NCI-H226 (cell line): ENCODE data around the gene MAPKAP1.

Experiments
- DNase-seq: peaks from one replicate; pipeline ENCODE4 v3.0.0-alpha.2; 2015

Gene MAPKAP1

DNA sequence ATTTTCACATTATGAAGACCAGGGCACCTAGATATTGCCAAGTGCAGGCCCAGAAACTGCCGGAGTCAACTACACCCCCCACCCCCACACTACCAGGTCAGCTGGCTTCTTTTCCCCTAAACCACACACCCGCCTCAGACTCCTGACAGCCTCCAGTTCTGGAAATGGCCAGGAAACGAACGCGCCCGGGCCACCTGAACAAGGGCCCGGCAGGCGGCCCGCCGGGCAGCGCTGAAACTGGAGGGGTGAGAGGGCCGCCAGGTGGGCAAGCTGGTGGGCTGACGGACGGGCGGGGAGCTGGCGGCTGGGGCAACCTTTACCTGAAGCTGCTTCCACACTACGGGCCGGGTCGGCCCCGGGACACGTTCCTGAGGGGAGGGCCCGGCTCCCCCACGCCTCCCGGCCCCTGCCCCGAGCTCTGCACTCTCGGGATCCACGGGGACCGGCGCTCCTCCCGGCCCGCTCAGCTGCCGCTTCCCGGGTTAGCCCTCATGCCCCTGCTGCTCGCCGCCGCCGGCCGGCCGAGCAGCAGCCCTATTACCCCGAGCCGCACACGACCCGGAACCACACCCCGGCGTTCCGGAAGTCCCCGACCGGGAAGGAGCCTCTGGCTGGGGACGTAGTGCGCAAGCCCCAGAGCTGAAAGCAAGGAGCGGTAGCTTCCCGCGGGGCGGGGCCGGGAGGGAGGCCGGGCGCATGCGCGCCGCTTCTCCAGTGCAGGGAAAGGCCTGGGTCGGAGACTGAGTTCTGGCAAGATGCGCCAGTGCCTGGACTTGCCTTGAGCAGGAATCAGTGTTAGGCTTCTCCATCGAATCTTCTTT, at the start of gene MAPKAP1:
MAPKAP1 (minus strand) TSS at position 558 of the 821 bp plus-strand sequence. CDS start 34,634 bp downstream, outside the sequence.
- DNase-seq, result peak; percentile 96

- DNase-seq, result no peak
These were observed 49.5 kb upstream of the MAPKAP1 start for GRCh38 chr9:125756518-125756917.

DNA sequence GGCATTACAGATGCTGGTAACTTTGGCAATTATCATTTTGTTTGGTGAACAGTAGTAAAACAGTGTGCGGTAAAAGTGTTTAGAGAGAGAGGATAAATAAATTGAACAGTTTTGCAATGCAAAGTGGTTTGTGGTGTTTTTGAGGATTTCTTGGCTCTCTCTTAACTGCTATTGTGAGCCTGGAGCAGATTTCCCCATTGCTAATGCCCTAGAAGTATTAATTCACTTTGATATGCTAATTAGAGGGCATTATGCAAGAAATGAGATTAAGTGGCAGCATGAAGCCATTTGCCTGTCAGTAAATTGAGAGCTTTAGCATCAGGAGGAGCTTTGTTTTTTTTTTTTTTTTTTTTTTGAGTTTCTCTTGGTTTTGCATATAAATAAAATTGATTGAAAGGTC, 48.3 kb upstream of the MAPKAP1 start:
- no peak for DNase-seq

DNA sequence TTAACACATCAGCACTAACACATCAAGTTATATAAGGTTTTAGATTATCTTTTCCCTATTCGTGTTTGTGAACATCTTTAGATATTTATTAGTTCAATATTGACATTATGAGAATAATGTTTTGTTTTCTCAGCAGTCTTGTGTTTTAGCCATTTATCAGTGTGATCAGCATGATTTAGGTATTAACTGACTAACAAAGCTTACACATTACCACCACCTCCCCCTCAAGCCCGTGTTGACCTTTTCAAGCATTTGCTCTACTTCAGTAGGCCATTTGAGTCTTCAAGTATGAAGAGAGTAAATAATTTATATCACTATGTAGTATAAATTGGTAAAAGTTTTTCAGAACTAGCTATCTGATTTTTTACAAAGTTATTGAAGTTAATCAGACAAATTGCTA, 47.1 kb upstream of the MAPKAP1 start:
- DNase-seq, result no peak

DNA sequence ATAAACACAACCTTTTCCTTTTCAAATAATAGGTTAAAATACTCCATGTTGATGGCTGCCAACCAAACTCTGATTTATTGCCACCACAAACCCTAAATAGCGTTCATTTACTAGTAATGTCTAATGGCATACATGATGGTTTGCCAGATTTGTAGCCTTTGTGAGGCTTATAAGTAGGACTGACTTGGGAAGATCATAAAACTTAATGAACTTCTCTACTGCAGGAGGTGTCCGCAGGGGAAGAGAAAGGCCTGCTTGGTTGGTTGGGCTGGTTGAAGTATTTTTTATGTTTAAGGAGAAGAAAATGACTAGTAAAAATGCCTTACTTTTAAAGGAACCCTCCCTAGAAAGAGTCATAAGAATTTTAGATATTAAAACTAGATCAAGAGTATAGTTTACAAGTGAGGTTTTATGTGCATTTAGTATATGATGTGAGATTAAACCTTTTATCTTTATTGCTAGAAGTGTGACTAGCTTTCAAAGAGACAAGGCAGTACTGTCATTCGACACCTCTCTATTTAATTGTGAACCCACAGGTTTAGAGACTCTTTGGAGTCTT, 45.1 kb upstream of the MAPKAP1 start:
- no peak for DNase-seq

DNA sequence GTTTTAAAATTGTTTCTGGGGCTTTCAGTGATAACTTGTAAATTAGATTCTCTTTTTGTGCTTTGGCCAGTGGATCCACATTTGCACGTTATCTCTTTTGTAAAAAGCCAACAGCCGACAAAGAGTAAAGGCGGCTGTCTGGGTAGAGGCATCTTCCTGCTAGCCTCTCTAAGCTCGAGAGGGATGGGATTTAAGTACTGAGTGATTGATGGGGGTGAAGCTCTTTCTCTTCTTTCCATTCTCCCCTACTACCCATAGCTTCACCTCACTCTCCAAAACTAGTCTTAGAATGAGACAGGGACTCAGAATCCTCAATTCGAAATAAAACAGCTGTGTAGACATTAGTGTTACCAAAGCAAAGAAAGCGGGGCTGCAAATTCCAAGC, 43.6 kb upstream of the MAPKAP1 start:
- DNase-seq, result no peak

GRCh38 chr9:125749951-125750626, 43.1 kb upstream of the MAPKAP1 start:
- DNase-seq, result no peak

- no peak for DNase-seq
These were observed 42.4 kb upstream of the MAPKAP1 start for GRCh38 chr9:125749287-125749935.

DNA sequence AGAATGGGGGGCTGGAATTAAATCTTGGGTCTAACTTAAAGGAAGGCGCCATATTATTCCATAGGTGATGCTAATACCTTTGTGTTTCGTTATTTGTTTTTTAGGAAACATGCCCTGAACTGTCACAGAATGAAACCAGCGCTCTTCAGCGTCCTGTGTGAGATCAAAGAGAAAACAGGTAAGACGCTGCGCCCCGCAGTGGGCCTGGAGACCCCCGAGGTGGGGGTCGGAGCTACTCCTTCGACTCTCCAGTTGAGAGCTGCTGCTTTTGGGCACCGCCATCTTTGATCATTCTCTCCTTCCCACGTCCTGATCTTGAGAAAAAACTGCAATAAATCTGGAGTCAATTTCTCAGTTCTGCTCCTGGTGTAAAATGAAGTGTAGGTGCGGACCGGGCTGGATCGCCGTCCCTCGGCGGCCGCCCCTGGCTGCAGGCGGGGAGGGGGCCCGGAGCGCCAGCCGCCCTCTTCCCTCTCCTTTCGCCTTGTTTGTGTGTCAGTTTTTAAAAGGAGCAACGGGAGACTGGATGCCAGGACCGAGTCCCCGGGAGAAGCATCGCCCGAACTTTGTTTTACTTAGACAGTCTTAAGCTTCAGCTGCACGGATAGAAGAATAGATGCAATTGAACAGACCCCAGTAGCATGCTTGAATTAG, 41.6 kb upstream of the MAPKAP1 start:
- no peak for DNase-seq

DNA sequence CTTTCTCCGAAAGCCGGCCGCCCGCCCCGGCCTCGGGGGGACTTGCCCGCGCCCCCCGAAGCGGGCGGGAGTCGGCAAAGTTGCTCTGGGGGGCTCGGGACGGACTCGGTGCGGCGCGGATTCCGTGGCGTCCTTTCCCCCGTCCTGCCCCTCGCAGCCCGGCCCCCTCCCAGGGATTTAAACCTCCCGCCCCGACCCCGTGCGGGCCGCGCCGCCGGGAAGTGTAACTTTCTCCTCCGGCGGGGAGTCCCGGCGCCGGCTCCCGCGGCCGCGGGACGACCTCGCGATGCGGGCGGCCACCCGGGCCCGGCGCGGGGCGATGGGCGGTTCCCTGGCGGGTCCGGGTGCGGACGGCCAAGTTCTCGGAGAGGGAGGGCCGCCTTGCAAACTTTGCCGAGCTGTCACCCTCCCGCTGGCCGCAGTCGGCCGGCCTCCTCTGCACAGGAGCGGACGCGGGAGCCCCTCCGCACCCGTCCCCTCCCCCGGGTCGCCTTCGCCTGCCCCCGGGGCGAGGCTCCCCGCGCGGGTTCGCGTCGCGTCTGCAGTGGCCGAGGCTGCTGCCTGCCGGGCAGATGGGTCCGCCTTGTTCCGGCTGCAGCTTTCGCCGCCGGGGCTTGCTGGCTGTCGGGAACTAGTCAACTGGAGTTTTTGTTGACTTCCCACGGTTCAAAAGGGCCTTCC, 40.9 kb upstream of the MAPKAP1 start:
- DNase-seq, result no peak

DNA sequence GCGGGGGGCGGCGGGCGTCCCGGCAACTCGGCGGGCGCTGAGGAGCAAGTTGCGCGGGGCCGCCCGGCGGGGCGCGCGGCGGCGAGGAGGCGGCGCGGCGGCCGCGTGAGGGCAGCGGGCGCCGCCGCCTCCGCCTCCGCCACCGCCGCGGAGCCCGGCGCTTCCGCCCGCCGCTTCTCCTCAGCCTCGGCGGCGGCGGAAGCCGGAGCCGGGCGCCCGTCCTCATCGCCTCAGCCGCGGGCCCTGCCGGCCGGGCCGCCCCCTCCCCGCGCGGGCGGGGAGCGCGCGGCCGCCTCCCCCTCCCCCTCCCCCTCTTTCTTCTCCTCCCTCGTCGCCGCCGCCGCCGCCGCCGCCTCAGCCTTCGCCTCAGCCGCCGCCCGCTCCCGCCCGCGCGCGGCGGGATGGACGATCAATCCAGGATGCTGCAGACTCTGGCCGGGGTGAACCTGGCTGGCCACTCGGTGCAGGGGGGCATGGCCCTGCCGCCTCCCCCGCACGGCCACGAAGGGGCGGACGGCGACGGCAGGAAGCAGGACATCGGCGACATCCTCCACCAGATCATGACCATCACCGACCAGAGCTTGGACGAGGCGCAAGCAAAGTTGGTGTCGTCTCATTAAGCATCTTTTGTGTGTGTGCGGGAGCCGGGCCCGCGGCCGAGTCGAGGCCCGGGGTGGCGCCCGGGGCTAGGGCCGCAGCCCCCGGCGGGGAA, 40.2 kb upstream of the MAPKAP1 start, which contains the start of gene PBX3:
PBX3 (plus strand) TSS at position 321 of the 712 bp plus-strand sequence.
- peak; percentile 31 for DNase-seq

- no peak for DNase-seq
These were observed 39.7 kb upstream of the MAPKAP1 start for GRCh38 chr9:125746774-125747052.

DNA sequence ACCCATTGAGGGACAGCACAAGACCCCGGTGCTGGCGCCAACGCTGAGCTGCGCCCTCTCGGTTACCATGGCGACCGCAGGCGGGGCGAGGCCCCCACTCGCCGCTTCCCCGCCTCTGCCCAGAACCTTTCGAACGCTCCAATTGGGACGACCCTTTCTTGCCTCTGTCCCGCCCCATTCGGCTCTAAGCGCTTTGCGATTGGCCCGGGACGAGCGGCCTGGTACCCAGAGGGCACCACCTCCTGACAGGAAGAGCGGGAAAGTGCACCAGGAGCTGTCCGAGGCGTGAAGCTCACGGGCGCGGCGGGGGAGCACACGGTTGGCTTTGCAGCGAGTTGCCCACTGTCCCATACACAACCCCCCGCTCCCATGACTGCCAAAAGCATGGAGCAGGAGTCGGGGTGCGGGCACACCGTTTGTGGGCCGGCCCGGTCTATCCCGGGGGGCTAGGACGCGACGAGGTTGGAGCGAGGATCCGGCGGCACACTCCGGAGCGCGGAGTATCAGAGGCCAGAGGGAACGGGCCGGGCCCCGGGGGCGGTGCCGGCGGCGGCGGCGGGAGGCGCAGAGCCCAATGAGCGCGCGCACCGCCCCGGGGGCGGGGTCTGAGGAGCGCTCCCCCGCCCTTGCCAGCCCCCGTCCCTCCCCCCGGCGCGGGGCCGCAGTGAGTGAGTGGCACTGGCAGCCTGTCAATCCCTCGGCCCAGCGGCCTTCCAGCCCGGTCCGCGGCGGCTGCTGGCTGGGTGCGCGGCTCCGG, 39.2 kb upstream of the MAPKAP1 start:
- peak; percentile 96 for DNase-seq

GRCh38 chr9:125745682-125746016, 38.6 kb upstream of the MAPKAP1 start:
- no peak for DNase-seq

DNA sequence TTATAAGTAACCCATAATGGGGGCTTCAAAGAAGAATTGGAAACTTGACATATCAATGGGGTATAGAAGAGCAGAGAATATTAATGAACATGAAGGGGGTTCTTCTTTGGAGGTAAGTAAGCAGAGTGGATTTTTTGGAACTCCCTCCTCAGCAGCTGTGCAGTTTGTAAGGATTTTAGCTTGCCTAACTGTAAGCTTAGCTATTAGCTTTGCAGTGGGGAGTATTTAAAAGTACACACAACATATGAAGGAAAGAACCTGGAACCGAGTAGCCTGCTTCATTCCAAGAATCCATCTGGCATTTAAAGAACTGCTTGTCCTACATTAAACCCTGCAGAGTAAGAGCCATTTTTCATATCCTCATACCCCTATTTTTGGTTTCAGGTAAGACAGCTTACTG, 38.0 kb upstream of the MAPKAP1 start:
- no peak for DNase-seq

GRCh38 chr9:125744616-125745015, 37.6 kb upstream of the MAPKAP1 start:
- DNase-seq, result peak; percentile 26

DNA sequence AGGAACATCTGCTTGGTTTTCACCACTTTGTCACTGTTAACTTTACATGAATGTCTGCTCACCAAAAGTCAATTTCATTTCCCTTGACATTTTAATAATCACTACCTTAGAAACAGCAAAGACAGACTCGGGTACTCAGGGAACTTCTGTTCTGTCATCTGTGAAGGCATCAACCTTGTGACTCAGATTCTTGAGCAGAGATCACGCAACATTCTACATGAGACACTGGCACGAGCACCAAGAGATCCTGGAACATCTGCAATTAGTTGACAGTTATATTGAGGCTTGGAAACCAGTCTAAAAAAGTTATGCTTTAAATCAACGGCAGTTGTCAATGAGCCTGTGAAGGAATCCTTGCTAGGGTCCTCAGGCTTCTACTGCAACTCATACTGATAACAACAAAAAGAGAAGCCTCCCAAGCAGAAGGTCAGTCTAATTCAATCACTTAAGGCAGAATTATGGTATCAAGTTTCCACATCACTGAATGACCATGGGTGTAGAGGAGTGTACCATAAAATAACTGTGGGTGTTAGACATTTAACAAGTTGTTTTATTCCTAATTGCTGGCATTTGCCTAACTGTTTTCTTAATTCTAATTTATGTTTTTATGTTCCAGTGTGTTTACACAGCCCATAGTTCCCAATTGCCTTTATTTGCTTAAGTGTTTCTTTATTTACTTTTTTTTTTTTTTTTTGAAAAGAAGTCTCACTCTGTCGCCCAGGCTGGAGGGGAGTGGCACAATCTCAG, 36.8 kb upstream of the MAPKAP1 start:
- DNase-seq, result no peak

DNA sequence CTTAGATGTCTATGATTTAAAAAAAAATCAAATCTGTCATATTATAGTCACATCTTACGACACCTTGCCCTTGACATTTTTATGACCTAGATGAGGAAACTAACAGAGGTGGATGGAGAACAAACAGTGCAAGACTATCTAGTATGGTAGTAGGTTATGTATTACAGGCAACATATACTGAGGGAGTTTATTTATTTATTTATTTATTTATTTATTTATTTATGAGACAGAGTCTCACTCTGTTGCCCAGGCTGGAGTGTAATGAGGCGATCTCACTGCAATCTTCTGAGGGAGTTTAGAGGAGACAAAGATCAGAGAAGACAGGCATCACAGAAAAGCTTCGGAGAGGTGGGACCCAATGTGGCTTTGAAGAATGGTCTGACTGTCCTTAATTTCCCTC, 35.6 kb upstream of the MAPKAP1 start:
- no peak for DNase-seq

GRCh38 chr9:125739436-125739835, 32.4 kb upstream of the MAPKAP1 start:
- DNase-seq, result no peak

- DNase-seq, result no peak
These were observed 25.6 kb upstream of the MAPKAP1 start for GRCh38 chr9:125732562-125732961.

- DNase-seq, result no peak
These were observed 23.2 kb upstream of the MAPKAP1 start for GRCh38 chr9:125730168-125730567.
